Activated naive CD8-positive, alpha-beta T cell (primary cell): ENCODE measurements around the gene NUP93.

Source experiments
- H3K27ac Mint-ChIP-seq: one replicate; pipeline ENCODE4 v1.8.0; 2021; ENCODE audit warnings: mixed read lengths
- H3K27me3 Mint-ChIP-seq: one replicate; pipeline ENCODE4 v1.8.0; 2021; ENCODE audit warnings: mixed read lengths
- H3K36me3 Mint-ChIP-seq: one replicate; pipeline ENCODE4 v1.8.0; 2021; ENCODE audit warnings: mixed read lengths
- H3K4me1 Mint-ChIP-seq: one replicate; pipeline ENCODE4 v1.8.0; 2021; ENCODE audit warnings: low read depth, mixed read lengths
- H3K4me3 Mint-ChIP-seq: one replicate; pipeline ENCODE4 v1.8.0; 2021; ENCODE audit warnings: mild to moderate bottlenecking, mixed read lengths
- H3K9me3 Mint-ChIP-seq: one replicate; pipeline ENCODE4 v1.8.0; 2021; ENCODE audit warnings: low read depth, mixed read lengths

NUP93 gene

DNA sequence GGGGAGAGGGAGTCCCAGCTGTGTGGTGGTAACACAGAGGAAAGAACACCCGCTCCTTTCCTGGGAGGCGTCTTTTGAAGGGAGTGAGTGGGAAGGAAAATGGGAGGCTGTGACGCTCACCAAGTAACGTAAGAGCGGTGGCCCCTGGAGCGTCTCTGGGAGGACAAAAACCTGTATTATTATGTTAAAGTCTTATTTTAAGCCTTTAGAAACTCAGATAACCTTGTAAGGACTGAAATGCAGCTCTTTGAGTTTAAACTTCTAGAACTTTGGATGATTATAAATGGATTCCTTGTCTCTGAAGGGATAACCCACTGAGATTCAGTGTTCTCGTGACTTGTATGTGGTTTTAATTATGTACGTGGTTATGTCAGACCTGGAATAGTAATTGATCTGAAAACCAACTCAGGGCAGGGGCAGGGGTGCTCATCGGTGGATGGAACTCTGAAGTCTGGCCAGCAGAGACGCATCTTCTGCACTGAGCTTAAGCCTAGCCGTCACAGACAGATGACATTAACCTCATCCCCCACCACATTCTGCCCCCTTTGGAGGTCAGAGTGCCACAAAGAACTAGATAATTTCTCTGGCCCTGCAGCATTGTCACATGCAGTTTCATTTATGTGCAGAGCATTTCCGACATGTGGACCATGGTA is 93.3 kb downstream of the NUP93 start:
- no peak overlapping the region for H3K27ac Mint-ChIP-seq
- H3K27me3 Mint-ChIP-seq, result no peaks in the 10 kb centered on the region
- H3K4me3 Mint-ChIP-seq, result no peak overlapping the region
- H3K36me3 Mint-ChIP-seq, result peaks cover 17% of the 10 kb centered on the region
- no peaks in the 10 kb centered on the region for H3K9me3 Mint-ChIP-seq
- peaks cover 1% of the 10 kb centered on the region for H3K4me1 Mint-ChIP-seq

DNA sequence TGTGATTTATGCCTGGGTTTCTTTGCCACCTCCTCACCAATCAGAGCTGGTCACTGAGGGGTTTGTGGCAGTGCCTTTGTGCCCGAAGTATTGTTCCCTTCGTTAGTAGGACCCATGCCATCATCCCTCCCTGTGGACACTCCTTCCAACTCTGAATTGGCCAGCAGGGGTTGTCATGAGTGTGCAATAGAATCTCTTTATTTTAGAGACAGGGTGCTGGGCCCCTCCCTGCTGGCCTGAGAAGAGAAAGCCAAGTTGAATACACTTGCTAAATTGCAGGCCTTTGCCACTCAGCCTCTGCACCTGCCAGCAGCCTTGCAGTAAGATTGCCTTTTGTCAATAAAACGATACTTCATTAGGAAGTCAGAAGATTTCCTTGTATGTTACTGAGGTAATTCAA is 94.4 kb downstream of the NUP93 start:
- no peak overlapping the region for H3K27ac Mint-ChIP-seq
- H3K9me3 Mint-ChIP-seq, result no peaks in the 10 kb centered on the region
- peaks cover 1% of the 10 kb centered on the region for H3K4me1 Mint-ChIP-seq
- H3K36me3 Mint-ChIP-seq, result peaks cover 17% of the 10 kb centered on the region
- no peak overlapping the region for H3K4me3 Mint-ChIP-seq
- no peaks in the 10 kb centered on the region for H3K27me3 Mint-ChIP-seq

DNA sequence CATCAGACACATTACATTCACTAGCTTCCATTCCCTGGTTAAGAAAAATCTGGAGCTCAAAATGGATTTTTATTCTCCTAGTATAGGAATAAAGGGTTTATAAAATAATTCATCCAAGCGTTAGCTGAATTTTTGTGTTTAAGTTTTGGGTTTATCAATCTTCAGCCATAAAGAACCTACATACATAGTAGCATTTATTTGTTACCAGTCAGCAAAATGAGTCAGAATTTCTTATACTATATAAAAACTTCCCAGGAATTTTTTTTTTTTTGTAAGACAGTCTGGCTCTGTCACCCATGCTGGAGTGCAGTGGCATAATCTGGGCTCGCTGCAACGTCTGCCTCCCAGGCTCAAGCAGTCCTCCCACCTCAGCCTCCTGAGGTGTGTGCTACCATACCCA is 94.9 kb downstream of the NUP93 start:
- no peak overlapping the region for H3K27ac Mint-ChIP-seq
- no peaks in the 10 kb centered on the region for H3K9me3 Mint-ChIP-seq
- peaks cover 14% of the 10 kb centered on the region for H3K36me3 Mint-ChIP-seq
- H3K4me3 Mint-ChIP-seq, result no peak overlapping the region
- peaks cover 1% of the 10 kb centered on the region for H3K4me1 Mint-ChIP-seq
- H3K27me3 Mint-ChIP-seq, result no peaks in the 10 kb centered on the region

DNA sequence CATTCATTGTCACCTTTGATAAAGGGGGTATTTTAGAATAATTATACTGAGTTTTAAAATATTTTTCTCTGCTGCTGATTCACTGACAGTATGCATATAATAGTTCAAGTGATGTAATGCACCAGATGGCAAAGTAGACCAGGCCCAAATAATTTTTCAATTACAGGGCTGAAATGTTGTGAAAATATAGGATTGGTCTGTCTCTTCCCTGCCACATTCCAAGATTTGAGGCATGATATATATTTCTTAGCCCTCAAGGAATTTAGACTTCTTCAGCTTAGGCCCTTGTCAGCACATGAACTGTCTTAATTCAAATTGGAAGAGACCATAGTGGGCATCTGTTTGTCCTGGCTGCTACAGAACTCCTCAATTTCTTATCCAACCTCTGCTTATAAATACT is 95.9 kb downstream of the NUP93 start:
- Mint-ChIP-seq H3K4me1 (peaks cover 1% of the 10 kb centered on the region), H3K4me3 (no peak overlapping the region), H3K36me3 (peaks cover 15% of the 10 kb centered on the region), H3K27ac (no peak overlapping the region), H3K27me3 (no peaks in the 10 kb centered on the region), H3K9me3 (no peaks in the 10 kb centered on the region)

DNA sequence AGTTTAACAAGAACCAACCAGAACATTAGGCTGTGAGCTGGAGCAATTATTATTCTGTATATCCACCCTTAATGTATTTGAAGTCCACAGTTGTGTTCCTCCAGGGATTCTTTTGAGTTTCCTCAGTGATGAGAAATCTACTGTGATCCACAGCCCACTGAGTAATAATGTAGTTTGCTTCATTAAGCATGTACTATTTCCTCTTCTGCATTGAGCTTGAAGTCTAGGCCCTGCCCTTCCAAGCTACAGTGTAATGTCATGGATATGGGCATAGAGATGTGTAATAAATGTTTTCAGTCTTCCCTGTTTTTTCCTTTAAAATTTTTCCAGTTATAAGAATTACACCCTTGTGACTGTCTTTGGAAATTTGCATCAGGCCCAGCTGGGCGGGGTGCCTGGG is 98.7 kb downstream of the NUP93 start:
- peaks cover 1% of the 10 kb centered on the region for H3K4me1 Mint-ChIP-seq
- H3K4me3 Mint-ChIP-seq, result no peak overlapping the region
- no peaks in the 10 kb centered on the region for H3K9me3 Mint-ChIP-seq
- no peak overlapping the region for H3K27ac Mint-ChIP-seq
- H3K36me3 Mint-ChIP-seq, result peaks cover 13% of the 10 kb centered on the region
- H3K27me3 Mint-ChIP-seq, result no peaks in the 10 kb centered on the region

DNA sequence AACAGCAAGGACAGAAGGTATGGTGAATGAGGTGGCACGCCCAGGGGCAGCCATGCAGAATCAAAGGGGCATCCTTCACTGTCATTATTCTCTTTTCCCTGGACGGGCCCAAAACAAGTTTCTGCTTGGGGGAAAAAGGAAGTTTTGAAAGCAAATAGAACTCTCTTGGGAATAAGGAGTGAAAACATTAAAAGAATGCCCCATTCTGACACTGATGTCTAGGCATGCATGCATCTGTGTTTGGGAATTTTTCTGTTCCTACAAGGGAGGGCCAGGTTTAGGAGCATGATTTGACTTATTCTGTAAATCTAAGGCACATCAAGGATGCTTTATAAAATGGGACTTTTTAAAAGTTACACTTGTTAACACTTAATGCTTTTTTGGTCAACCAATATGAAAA is 100.7 kb downstream of the NUP93 start:
- Mint-ChIP-seq H3K4me3 (no peak overlapping the region), H3K36me3 (peaks cover 11% of the 10 kb centered on the region)

DNA sequence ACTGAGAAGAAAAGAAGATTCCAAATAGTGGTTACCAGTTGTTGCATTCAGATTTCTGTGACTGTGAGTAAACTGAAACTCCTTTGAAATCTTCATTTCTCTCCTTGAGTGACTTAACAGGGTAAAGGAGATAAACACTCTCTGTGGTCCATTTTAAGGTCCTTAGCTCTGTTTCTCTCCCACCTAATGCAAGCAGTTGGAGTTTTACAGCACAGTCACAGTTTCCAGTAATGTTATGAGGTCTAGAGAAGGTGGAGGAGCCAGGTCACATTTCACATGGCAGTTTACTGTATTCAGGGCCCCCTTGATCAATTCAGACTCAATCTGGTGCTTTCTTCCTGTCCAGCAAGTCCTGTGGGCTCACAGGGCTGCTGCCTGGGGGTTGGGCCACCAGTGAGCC is 102.8 kb downstream of the NUP93 start:
- Mint-ChIP-seq H3K27me3 (no peaks in the 10 kb centered on the region), H3K4me3 (no peak overlapping the region), H3K27ac (no peak overlapping the region), H3K9me3 (no peaks in the 10 kb centered on the region), H3K36me3 (peaks cover 8% of the 10 kb centered on the region), H3K4me1 (peaks cover under 1% of the 10 kb centered on the region)

More for the DNA sequence above, 100.7 kb downstream of the NUP93 start:
- Mint-ChIP-seq H3K27ac (no peak overlapping the region), H3K9me3 (no peaks in the 10 kb centered on the region), H3K27me3 (no peaks in the 10 kb centered on the region), H3K4me1 (no peaks in the 10 kb centered on the region)

DNA sequence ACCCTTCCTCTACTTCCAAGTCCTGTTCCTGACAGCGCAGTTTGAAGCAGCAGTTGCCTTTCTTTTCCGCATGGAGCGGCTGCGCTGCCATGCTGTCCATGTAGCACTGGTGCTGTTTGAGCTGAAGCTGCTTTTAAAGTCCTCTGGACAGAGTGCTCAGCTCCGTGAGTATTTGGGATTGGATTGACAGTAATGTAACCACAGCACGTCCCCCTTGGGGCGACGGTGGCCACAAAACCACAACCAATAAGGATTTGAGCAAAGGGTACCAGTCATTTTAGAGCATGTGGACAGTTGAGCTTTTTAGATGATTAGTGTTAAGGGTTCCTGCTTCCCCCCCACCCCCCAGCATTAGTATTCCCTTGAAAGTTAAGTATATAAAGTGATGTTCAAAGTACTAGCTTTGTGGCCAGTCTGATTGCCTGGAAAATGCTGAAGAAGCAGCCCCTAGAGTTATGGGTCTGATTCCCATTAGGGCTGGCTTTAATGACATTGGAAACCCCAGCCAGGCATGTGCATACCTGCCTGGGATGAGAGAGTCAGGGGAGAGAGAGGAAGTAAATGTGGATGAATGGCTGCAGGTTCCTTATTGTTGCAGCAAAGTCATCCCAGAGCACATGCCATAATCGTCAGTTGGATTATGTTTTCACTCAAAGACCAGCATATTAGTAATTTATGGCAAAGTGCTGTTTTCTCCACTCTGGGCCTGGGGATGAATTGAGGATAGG is 103.5 kb downstream of the NUP93 start:
- H3K4me3 Mint-ChIP-seq, result no peak overlapping the region
- no peaks in the 10 kb centered on the region for H3K27me3 Mint-ChIP-seq
- H3K4me1 Mint-ChIP-seq, result peaks cover 7% of the 10 kb centered on the region
- H3K9me3 Mint-ChIP-seq, result no peaks in the 10 kb centered on the region
- no peak overlapping the region for H3K27ac Mint-ChIP-seq
- H3K36me3 Mint-ChIP-seq, result peaks cover 10% of the 10 kb centered on the region

DNA sequence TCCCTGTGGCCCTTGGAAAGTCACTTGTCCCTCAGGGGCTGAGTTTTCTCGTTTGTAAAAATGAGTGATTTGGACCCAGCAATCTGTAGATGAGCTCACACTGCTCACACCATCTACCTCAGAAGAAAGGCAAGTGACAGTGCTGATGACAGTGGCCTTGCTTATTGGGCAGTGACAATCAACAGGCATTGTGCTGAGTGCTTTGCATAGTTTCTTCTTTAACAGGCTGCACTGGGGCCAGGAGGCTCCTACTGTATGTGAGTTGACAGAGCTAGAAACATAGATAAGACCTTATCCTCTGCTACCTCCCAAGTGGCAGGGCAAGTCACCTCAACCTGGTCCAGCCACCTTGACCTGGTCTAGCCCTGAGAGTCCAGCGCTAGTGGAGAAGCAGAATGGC is 105.4 kb downstream of the NUP93 start:
- peaks cover 9% of the 10 kb centered on the region for H3K36me3 Mint-ChIP-seq
- no peaks in the 10 kb centered on the region for H3K27me3 Mint-ChIP-seq
- H3K27ac Mint-ChIP-seq, result no peak overlapping the region

DNA sequence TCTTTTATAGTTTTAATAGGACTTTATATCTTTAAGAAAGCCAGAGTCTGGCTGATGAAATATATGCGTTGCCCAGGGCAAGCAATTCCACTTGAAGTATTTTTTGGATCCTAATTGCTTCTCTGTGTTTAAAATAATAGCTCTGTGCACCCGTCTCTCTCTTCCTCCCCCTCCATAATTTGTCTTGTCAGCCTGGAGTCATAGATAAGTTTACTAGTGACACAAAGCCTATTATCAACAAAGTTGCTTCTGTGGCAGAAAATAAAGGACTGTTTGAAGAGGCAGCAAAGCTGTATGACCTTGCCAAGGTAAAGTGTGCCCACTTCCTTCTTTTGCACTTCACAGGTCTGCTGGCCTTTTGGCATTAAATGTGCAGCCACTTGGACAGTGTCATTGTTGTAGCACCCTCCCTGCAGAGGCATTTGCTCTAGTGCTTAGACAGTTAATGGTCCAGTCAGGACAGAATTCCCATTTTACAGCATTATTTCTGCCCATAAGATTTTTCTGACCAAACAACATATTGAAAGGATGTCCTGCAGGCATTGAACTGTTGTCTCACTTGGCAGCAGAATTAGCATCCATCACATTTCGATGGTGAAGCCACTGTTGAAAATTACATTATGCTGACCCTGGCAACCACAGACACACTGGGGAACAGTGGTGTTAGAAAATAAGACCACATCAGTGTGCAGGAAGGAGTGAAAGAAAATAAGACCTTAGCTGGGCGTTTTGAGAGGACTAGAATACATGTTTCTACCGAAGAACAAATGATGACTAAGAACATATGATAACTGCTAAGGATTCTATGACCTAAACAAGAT is 106.7 kb downstream of the NUP93 start:
- no peak overlapping the region for H3K4me3 Mint-ChIP-seq
- no peaks in the 10 kb centered on the region for H3K27me3 Mint-ChIP-seq
- peaks cover 12% of the 10 kb centered on the region for H3K4me1 Mint-ChIP-seq
- H3K27ac Mint-ChIP-seq, result peak overlapping the region; percentile 41
- H3K36me3 Mint-ChIP-seq, result peaks cover 11% of the 10 kb centered on the region
- no peaks in the 10 kb centered on the region for H3K9me3 Mint-ChIP-seq

More for the DNA sequence above, 105.4 kb downstream of the NUP93 start:
- Mint-ChIP-seq H3K4me1 (peaks cover 12% of the 10 kb centered on the region), H3K4me3 (no peak overlapping the region), H3K9me3 (no peaks in the 10 kb centered on the region)

DNA sequence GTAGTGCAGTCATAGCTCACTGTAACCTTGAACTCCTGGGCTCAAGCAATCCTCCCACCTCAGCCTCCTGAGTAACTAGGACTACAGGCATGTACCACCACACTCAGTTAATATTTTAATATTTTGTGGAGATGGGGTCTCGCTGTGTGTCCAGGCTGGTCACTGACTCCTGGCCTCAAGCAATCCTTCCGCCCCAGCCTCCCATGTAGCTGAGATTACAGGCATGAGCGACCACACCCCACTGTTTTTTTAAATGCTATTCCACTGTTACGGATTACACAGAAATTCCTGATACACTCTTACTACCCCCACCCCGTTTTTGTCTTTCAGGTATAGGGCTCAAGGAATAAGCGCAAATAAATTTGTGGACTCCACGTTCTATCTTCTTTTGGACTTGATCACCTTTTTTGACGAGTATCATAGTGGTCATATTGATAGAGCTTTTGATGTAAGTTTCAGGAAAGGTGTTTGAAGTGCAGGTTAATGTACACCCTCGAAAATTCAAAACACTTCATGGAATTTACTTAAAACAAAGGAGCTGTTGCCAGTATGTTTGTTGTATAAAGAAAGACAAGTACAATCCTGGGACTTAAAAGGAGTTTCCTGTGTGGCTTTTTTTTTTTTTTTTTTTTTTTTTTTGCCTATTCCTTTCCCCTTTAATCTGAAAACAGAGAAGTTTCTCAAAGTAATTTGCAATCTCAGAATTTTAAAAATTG is 108.9 kb downstream of the NUP93 start:
- Mint-ChIP-seq H3K27ac (no peak overlapping the region), H3K4me3 (no peak overlapping the region), H3K27me3 (no peaks in the 10 kb centered on the region), H3K36me3 (peaks cover 18% of the 10 kb centered on the region), H3K4me1 (peaks cover 12% of the 10 kb centered on the region), H3K9me3 (no peaks in the 10 kb centered on the region)

DNA sequence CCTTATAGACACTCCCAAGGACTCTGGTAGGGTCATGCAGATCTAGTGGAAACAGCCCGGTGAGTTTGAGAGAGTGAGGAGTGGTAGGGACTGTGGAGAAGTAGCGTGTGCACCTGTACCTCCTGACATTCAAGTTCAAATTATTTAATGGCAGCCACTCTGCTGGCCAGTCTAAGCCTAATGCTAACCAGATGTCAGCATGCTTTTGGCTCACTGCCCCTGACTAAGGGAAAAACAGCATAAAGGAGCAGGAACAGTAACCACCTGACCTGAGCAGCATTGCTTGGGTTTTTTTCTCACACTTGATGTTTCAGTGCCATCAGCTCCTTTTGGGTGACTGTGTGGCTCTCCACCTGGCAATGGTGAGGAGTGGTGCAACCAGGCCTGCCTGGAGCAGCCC is 111.3 kb downstream of the NUP93 start:
- Mint-ChIP-seq H3K36me3 (peaks cover 16% of the 10 kb centered on the region), H3K4me1 (peaks cover 12% of the 10 kb centered on the region), H3K27ac (peak overlapping the region; percentile 23), H3K4me3 (no peak overlapping the region), H3K27me3 (no peaks in the 10 kb centered on the region), H3K9me3 (no peaks in the 10 kb centered on the region)

DNA sequence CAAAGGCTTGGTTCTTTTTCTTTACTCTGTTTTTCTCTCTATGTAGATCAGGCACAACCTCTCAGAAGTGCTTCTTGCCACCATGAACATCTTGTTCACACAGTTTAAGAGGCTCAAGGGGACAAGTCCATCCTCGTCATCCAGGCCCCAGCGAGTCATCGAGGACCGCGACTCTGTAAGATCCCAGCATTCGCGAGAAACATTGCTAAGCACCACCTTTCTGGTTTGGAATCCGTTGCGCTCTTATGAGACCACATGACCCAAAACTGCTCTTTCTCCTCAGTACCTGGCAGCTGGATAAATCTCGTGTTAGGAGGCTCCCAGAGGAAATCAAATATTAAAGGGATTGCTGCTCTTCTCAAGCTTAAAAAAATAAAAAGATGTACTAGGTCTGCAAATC is 111.7 kb downstream of the NUP93 start:
- Mint-ChIP-seq H3K4me3 (no peak overlapping the region), H3K36me3 (peaks cover 16% of the 10 kb centered on the region), H3K9me3 (no peaks in the 10 kb centered on the region), H3K27ac (peak overlapping the region; percentile 16), H3K27me3 (no peaks in the 10 kb centered on the region), H3K4me1 (peaks cover 13% of the 10 kb centered on the region)

DNA sequence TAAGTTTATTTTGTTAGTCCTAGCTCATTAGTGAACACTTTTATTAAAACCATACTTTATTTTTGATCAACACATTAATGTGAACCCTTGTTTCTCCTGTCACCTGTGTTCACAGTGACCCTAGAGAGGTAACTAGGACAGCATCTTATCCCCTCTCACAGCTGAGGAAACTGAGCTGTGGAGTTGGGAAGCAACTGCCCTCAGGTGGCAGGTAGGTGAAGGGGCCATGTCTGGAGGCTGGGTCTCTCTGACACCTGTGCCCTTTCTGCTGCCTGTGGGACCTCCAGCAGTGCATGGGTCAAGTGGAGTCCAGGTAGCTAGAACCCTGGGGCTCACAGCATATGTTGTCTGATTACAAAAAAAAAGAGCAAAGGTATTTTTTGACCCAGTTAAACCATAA is 112.2 kb downstream of the NUP93 start:
- H3K27ac Mint-ChIP-seq, result no peak overlapping the region
- H3K36me3 Mint-ChIP-seq, result peaks cover 16% of the 10 kb centered on the region
- no peak overlapping the region for H3K4me3 Mint-ChIP-seq

DNA sequence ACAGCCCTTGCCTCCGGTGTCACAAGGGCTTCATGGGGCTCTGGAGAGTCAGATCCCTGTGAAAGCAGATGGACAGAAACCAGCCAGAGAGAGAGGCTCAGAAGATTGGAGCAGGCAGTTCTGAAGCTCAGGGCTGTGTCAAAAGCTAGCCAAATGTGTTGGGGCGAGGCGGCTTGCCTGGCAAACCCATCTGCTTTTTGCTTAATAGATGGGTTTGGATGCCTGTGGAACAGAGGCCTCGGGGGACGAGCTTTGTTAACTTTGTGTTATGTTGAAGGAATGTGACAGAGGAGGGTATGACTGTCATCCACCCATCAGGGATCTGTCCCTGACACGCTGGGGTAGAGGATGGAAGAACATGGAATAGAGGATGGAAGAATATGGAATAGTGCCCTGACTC is 114.1 kb downstream of the NUP93 start:
- Mint-ChIP-seq H3K4me3 (no peak overlapping the region), H3K27me3 (no peaks in the 10 kb centered on the region), H3K27ac (no peak overlapping the region), H3K4me1 (peaks cover 22% of the 10 kb centered on the region), H3K9me3 (no peaks in the 10 kb centered on the region), H3K36me3 (peaks cover 19% of the 10 kb centered on the region)

More for the DNA sequence above, 112.2 kb downstream of the NUP93 start:
- H3K4me1 Mint-ChIP-seq, result peaks cover 18% of the 10 kb centered on the region
- no peaks in the 10 kb centered on the region for H3K27me3 Mint-ChIP-seq
- H3K9me3 Mint-ChIP-seq, result no peaks in the 10 kb centered on the region
